Colonic mucosa (tissue), 4 donors: ENCODE data around the gene PPIC. TPM values are rescaled to one million over a fixed set of nuclear protein-coding genes. Genes with fewer than 3 reads are reported as not detected.

Source experiments
- DNase-seq: peaks from one replicate; pipeline ENCODE4 v3.0.0-alpha.2; 2020
- H3K27ac ChIP-seq: fragments of 200-600 bp; one replicate; pipeline ENCODE4 v1.8.0; 2021
- H3K27me3 ChIP-seq: fragments of 200-600 bp; one replicate; pipeline ENCODE4 v1.8.0; 2021
- H3K36me3 ChIP-seq: fragments of 200-600 bp; one replicate; pipeline ENCODE4 v1.8.0; 2021
- H3K4me1 ChIP-seq: fragments of 200-600 bp; one replicate; pipeline ENCODE4 v1.8.0; 2021; ENCODE audit warnings: mild to moderate bottlenecking
- H3K4me3 ChIP-seq: fragments of 200-600 bp; one replicate; pipeline ENCODE4 v1.8.0; 2021
- H3K9ac ChIP-seq, 2 donors: one replicate each; pipeline ENCODE4 v1.7.0; 2013; ENCODE audit warnings: control low read depth in 2 of 2, low read depth in 2 of 2, low read length in 2 of 2
- H3K9me3 ChIP-seq: fragments of 200-600 bp; one replicate; pipeline ENCODE4 v1.8.0; 2021
- intact Hi-C: fragments of 100-400 bp; cut with DNase I; formaldehyde crosslinking; loops from one replicate; pipeline ENCODE4 v1.14.1; 2022
- total RNA-seq, 2 donors: library from RNA; stranded (reverse); fragmentation: NEBNext Ultra II Directional in 1 of 2; extraction: Animal tissue kit (Norgen Biotek cat#: 25700) in 1 of 2; gene quantifications; one replicate each; pipeline ENCODE4 v1.2.1, GENCODE V29; 2021
- TF ChIP-seq, protein P1 (sequence below): fragments of 200-600 bp; IDR thresholded peaks from one replicate; pipeline ENCODE4 v1.8.0; 2022; ENCODE audit warnings: antibody characterized with exemption, mild to moderate bottlenecking
- donor health status: healthy.
- donor health status: DM: no; HTN: no; CAD: no.
- donor health status: DM: no; HTN: no; CAD: no.

The PPIC gene
- total RNA-seq, 2 donors from 2014 or later: 33.7 to 84.8 TPM

DNA sequence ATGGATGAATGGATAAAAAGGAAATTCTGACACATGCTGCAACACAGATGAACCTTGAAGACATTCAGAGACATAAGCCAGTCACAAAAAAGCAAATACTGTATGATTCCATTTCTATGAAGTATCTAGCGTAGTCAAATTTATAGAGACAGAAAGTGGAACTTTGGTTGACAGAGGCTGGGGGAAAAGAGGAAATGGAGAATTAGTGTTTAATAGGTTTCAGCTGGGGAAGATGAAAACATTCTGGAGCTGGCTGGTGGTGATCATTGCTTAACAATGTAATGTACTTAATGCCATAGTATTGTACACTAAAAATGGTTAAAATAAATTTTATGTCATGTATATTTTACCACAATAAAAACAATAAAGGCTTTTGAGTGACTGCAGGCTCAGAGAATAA is 24.2 kb downstream of the PPIC start:
- intact Hi-C loops: no loop called here
- DNase-seq: no peak
- H3K27ac ChIP-seq: no peak overlapping the region
- no peaks in the 10 kb centered on the region for H3K4me1 ChIP-seq
- H3K4me3 ChIP-seq: no peak overlapping the region
- H3K36me3 ChIP-seq: no peaks in the 10 kb centered on the region
- H3K9ac ChIP-seq: no peak overlapping the region
- no peaks in the 10 kb centered on the region for H3K27me3 ChIP-seq
- H3K9me3 ChIP-seq: no peaks in the 10 kb centered on the region
- TF ChIP-seq, protein P1, sequence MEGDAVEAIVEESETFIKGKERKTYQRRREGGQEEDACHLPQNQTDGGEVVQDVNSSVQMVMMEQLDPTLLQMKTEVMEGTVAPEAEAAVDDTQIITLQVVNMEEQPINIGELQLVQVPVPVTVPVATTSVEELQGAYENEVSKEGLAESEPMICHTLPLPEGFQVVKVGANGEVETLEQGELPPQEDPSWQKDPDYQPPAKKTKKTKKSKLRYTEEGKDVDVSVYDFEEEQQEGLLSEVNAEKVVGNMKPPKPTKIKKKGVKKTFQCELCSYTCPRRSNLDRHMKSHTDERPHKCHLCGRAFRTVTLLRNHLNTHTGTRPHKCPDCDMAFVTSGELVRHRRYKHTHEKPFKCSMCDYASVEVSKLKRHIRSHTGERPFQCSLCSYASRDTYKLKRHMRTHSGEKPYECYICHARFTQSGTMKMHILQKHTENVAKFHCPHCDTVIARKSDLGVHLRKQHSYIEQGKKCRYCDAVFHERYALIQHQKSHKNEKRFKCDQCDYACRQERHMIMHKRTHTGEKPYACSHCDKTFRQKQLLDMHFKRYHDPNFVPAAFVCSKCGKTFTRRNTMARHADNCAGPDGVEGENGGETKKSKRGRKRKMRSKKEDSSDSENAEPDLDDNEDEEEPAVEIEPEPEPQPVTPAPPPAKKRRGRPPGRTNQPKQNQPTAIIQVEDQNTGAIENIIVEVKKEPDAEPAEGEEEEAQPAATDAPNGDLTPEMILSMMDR: no peak

DNA sequence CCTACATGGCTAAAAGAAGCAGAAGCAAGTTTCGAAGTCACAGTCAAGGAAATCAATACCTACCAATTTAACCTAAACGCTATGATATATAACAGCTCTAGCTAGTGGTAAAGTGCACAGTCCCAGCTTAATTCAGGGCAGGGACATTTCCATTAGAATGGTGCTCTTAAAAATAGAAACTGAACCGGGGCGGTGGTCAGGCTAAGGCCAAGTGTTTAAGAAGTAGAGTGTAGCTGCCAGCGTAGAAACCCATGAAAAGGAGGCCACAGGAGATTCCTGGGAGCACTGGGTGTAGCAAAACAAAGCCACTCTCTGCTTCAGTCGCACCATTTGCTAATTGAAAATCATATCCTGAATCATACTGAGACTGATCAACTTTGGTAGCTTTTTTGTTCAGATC is 28.8 kb downstream of the PPIC start:
- Histone ChIP-seq H3K9me3 (no peaks in the 10 kb centered on the region), H3K9ac (no peak overlapping the region), H3K4me3 (no peak overlapping the region), H3K4me1 (no peaks in the 10 kb centered on the region), H3K27ac (no peak overlapping the region), H3K27me3 (no peaks in the 10 kb centered on the region), H3K36me3 (no peaks in the 10 kb centered on the region)
- DNase-seq: no peak
- intact Hi-C loops: no loop called here
- TF ChIP-seq, protein P1: no peak

DNA sequence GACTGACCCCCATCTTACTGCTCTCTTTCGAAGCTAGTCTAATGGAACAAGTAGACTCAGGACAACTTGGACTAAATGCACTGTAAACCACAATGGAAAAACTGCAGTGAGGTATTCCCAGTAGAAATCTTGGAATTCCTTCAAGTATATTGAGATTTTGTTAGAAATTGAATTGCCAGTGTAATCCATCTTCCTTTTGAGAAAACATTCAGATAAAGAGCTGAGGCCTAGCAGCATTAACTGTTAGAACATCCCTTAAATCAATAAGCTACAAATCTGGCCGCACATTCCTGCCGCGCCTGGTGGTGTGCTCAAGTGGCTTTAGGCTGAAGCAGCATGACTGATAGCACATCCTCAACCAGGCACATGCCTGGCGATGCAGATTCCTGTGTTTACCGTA is 29.3 kb downstream of the PPIC start:
- Histone ChIP-seq H3K4me1 (no peaks in the 10 kb centered on the region), H3K27ac (no peak overlapping the region), H3K4me3 (no peak overlapping the region), H3K27me3 (no peaks in the 10 kb centered on the region), H3K36me3 (no peaks in the 10 kb centered on the region), H3K9me3 (no peaks in the 10 kb centered on the region), H3K9ac (no peak overlapping the region)
- DNase-seq: no peak
- TF ChIP-seq, protein P1: no peak
- intact Hi-C loops: no loop called here

DNA sequence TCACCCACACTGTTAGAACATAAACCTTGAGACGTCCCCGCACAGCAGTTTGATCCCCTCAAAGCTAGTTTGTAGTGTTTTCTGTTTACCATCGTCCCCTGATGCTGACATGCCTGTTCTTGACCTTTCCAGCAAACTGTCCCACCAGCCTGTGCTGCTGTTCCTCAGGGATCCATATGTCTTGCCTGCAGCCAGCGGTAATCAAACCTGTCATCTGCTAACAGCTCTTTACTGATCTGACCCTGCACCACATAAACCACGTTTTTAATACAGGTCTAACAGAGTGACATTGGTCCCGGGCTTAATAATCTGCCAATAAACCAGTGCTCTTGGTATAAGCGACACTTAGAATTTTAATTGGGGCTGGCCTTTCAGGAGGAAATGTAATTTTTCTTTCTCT is 34.7 kb downstream of the PPIC start:
- intact Hi-C loops: no loop called here

DNA sequence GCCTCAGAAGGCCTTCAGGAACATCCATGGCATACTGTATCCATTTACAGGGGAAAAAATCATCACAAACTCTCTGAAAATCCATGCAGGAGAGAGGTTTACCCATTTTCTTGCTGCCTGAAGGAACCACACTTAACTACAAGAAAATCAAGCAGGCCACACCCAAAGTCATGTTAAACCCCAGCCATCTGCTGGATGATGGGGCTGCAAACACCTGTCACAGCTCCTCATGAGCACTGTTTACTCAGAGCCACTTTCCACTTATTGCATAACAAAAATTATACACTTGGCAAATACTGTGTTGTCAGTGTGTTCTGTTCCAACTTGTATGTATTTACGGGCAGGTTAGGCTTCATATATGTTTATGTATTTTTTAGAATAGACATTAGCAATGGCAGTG is 35.8 kb downstream of the PPIC start:
- no peaks in the 10 kb centered on the region for H3K9me3 ChIP-seq
- no peak for DNase-seq
- no peaks in the 10 kb centered on the region for H3K27me3 ChIP-seq
- H3K4me3 ChIP-seq: no peak overlapping the region
- TF ChIP-seq, protein P1: no peak
- no peaks in the 10 kb centered on the region for H3K4me1 ChIP-seq
- no peak overlapping the region for H3K27ac ChIP-seq
- H3K9ac ChIP-seq: no peak overlapping the region
- no peaks in the 10 kb centered on the region for H3K36me3 ChIP-seq
- intact Hi-C loops: no loop called here

More for the DNA sequence above, 34.7 kb downstream of the PPIC start:
- no peak overlapping the region for H3K27ac ChIP-seq
- no peaks in the 10 kb centered on the region for H3K36me3 ChIP-seq
- H3K9me3 ChIP-seq: no peaks in the 10 kb centered on the region
- no peaks in the 10 kb centered on the region for H3K4me1 ChIP-seq
- no peak for DNase-seq
- no peak overlapping the region for H3K4me3 ChIP-seq
- H3K27me3 ChIP-seq: no peaks in the 10 kb centered on the region
- H3K9ac ChIP-seq: no peak overlapping the region
- TF ChIP-seq, protein P1: no peak
